Activated CD4-positive, alpha-beta memory T cell treated with anti-CD3 and anti-CD28 coated beads, Interleukin-2, amount 10 ng/mL, durations not matched to agents 7 days and 5 days (primary cell): ENCODE results near the gene CD200R1L. TPM values are rescaled to one million over a fixed set of nuclear protein-coding genes. Genes with fewer than 3 reads are reported as not detected.

ENCODE experiments used
- CTCF ChIA-PET: fragments of 350-600 bp; sonication (Branson Sonifier 250); formaldehyde crosslinking; loops from one replicate; lab custom pipeline; 2021; ENCODE audit warnings: antibody characterized with exemption, inconsistent platforms; lab: Charles Lee
- POLR2A ChIA-PET: fragments of 350-600 bp; sonication (Branson Sonifier 250); formaldehyde crosslinking; loops from one replicate; lab custom pipeline; 2021; ENCODE audit warnings: antibody characterized with exemption; lab: Charles Lee
- DNase-seq: peaks from one replicate; pipeline ENCODE4 v3.0.0-alpha.2; 2020
- H3K27ac Mint-ChIP-seq: one replicate; pipeline ENCODE4 v1.8.0; 2021; ENCODE audit warnings: mild to moderate bottlenecking, mixed read lengths
- H3K27me3 Mint-ChIP-seq: one replicate; pipeline ENCODE4 v1.8.0; 2021; ENCODE audit warnings: mixed read lengths
- H3K36me3 Mint-ChIP-seq: one replicate; pipeline ENCODE4 v1.8.0; 2021; ENCODE audit warnings: low read depth, mixed read lengths
- H3K4me1 Mint-ChIP-seq: one replicate; pipeline ENCODE4 v1.8.0; 2021; ENCODE audit warnings: mixed read lengths
- H3K4me3 Mint-ChIP-seq: one replicate; pipeline ENCODE4 v1.8.0; 2021; ENCODE audit warnings: mild to moderate bottlenecking, mixed read lengths
- H3K9me3 Mint-ChIP-seq: one replicate; pipeline ENCODE4 v1.8.0; 2021; ENCODE audit warnings: mixed read lengths
- total RNA-seq, 2 experiments: library from RNA; stranded (reverse); gene quantifications; one replicate each; pipeline ENCODE4 v1.2.3, GENCODE V29; 2021

Gene CD200R1L
- total RNA-seq, 2 experiments from 2014 or later = not detected

DNA sequence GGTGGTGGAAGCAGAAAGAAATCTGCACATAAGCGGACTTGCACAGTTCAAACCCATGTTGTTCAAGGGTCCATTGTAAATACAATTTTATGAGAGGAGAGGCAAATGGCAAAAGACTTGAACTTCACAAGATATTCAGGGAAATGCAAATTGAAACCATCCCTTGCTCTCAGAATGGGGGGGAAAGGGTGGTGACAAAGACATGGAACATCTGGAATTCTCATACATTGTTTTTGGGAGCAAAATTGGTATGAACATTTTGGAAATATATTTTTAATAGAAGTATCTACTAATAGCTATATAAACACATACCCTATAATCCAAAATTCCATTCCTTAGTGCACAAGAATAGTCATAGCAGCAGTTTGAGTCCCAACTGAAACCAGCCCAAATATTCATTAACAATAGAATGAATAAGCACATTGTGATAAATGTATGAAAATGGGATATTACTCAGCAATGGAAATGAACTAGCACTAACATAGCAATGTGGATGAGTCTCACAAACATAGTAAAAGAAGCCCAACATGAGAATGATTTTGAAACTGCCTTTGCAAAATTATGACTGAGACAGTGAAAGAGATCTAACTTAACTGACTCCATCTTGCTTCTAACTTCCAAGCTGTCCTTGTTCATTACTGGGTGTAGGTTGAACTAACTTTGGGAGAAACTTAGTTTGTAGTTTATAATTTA lies 77.2 kb downstream of the CD200R1L start:
- peaks cover 5% of the 10 kb centered on the region for H3K36me3 Mint-ChIP-seq
- no peak overlapping the region for H3K4me3 Mint-ChIP-seq
- POLR2A ChIA-PET = no interaction called here
- no peak overlapping the region for H3K27ac Mint-ChIP-seq
- no peak for DNase-seq
- CTCF ChIA-PET = interaction anchor here (0.8 to 1.2 kb wide), 2 partner anchors 10 to 35 kb away, joined by 3 to 4 read pairs; no protein-coding TSS in a partner anchor
- peaks cover 46% of the 10 kb centered on the region for H3K4me1 Mint-ChIP-seq
- H3K9me3 Mint-ChIP-seq = peaks cover 3% of the 10 kb centered on the region
- no peaks in the 10 kb centered on the region for H3K27me3 Mint-ChIP-seq

- Mint-ChIP-seq H3K4me3 (no peak overlapping the region), H3K27ac (no peak overlapping the region), H3K27me3 (no peaks in the 10 kb centered on the region), H3K9me3 (peaks cover 3% of the 10 kb centered on the region), H3K4me1 (peaks cover 31% of the 10 kb centered on the region), H3K36me3 (peaks cover 5% of the 10 kb centered on the region)
- POLR2A ChIA-PET = no interaction called here
- DNase-seq = no peak
- CTCF ChIA-PET = no interaction called here
Observed at GRCh38 chr3:112767777-112768176, 78.9 kb downstream of the CD200R1L start.

DNA sequence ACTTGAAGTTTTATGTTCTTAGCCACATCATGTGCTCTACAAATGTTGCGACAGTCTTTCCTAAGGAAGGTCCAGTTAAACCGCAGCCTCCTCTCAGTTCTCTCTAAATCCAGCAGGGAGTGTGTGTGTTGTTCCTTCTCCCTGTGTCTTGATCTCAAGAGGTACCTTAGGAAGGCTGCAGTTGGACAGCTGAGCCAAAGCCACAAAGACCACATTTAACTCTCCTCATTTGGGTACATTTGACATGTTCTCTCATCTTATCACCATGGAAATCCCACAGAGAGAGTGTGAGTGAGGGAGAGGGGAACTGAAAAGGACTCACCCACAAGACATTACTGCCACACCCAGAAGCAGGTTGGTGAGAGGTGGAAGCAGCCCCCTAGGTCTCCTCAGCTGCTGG lies 79.5 kb downstream of the CD200R1L start:
- peaks cover 5% of the 10 kb centered on the region for H3K36me3 Mint-ChIP-seq
- peaks cover 25% of the 10 kb centered on the region for H3K4me1 Mint-ChIP-seq
- no peaks in the 10 kb centered on the region for H3K27me3 Mint-ChIP-seq
- H3K9me3 Mint-ChIP-seq = peaks cover 3% of the 10 kb centered on the region
- ChIA-PET POLR2A (no interaction called here), CTCF (no interaction called here)
- no peak overlapping the region for H3K4me3 Mint-ChIP-seq
- DNase-seq = no peak
- no peak overlapping the region for H3K27ac Mint-ChIP-seq

Other genes with a start within 250 kb of the CD200R1L start
- under 1 TPM; 0.25 to 0.40 TPM for gene CCDC80, start 205.7 kb downstream of the CD200R1L start, total RNA-seq
- gene CD200R1, start 128.2 kb upstream of the CD200R1L start, total RNA-seq = 10 to 100 TPM; 17.6 to 18.1 TPM
- gene GTPBP8, start 144.1 kb upstream of the CD200R1L start, total RNA-seq = 10 to 100 TPM; 27.7 to 28.2 TPM